DOHH2 (cell line): ENCODE results near the gene TTC39B.

Experiments used
- CTCF ChIP-seq: fragments of 200-600 bp; sonication (generic); IDR thresholded peaks from one replicate; pipeline ENCODE4 v1.5.1; 2014; ENCODE audit warnings: antibody characterized with exemption, mild to moderate bottlenecking, low read depth, low read length; ENCODE audit not compliant: poor library complexity, severe bottlenecking
- EZH2phosphoT487 ChIP-seq: fragments of 200-600 bp; sonication (generic); IDR thresholded peaks from 2 replicates; pipeline ENCODE4 v1.6.1; 2017; ENCODE audit warnings: borderline replicate concordance, mild to moderate bottlenecking, antibody characterized with exemption, low read length, moderate library complexity, mixed read lengths

- no peak for TF ChIP-seq CTCF
- TF ChIP-seq EZH2phosphoT487, result no peak
Measured at GRCh38 chr9:15293804-15294316, 13.2 kb downstream of the TTC39B start.
